NCI-H2029 treated with DMSO at 0.1 percent for 48 hours (cell line): Measurements from ENCODE around the gene COPB2.

ENCODE experiments used
- DNase-seq: peaks from one replicate; lab custom pipeline; 2025; lab: John Stamatoyannopoulos, UW

The COPB2 gene

GRCh38 chr3:139307601-139308555, 81.6 kb downstream of the COPB2 start:
- no peak for DNase-seq
